RWPE2 (cell line): Measurements from ENCODE around the gene GYS1.

Experiments used
- ATAC-seq: fragments of 200-7000 bp; cut with Tn5 transposase; 3 replicates; pipeline ENCODE4 v1.9.1; 2021; ENCODE audit warnings: low read depth
- DNase-seq: peaks from one replicate; pipeline ENCODE4 v3.0.0-alpha.2; 2020; ENCODE audit warnings: low spot score
- H3K27ac ChIP-seq: fragments of 450-650 bp; 2 replicates; pipeline ENCODE4 v1.5.1; 2017; ENCODE audit warnings: mild to moderate bottlenecking; ENCODE audit not compliant: poor library complexity, severe bottlenecking
- H3K27me3 ChIP-seq: fragments of 250-450 bp; sonication (Bioruptor Pico); 2 replicates; pipeline ENCODE4 v1.5.1; 2021; ENCODE audit warnings: mild to moderate bottlenecking, moderate library complexity; ENCODE audit not compliant: insufficient read depth, poor library complexity, severe bottlenecking
- H3K36me3 ChIP-seq: fragments of 250-450 bp; sonication (Bioruptor Pico); 2 replicates; pipeline ENCODE4 v1.5.1; 2020; ENCODE audit warnings: low read depth, mild to moderate bottlenecking, moderate library complexity
- H3K4me1 ChIP-seq: fragments of 250-450 bp; sonication (Bioruptor Pico); 2 replicates; pipeline ENCODE4 v1.5.1; 2021; ENCODE audit warnings: mild to moderate bottlenecking, moderate library complexity; ENCODE audit not compliant: insufficient read depth, poor library complexity, severe bottlenecking
- H3K4me3 ChIP-seq: fragments of 250-450 bp; sonication (Bioruptor Pico); 2 replicates; pipeline ENCODE4 v1.5.1; 2021; ENCODE audit warnings: mild to moderate bottlenecking, moderate library complexity; ENCODE audit not compliant: severe bottlenecking
- H3K9me3 ChIP-seq: fragments of 250-450 bp; sonication (Bioruptor Pico); 2 replicates; pipeline ENCODE4 v1.5.1; 2021; ENCODE audit warnings: mild to moderate bottlenecking, moderate library complexity; ENCODE audit not compliant: severe bottlenecking
- CTCF ChIP-seq: fragments of 450-650 bp; IDR thresholded peaks from one replicate; pipeline ENCODE4 v1.5.1; 2017; ENCODE audit warnings: mild to moderate bottlenecking, moderate library complexity; ENCODE audit not compliant: poor library complexity, severe bottlenecking

Gene GYS1

GRCh38 chr19:48985711-48986110, 7.4 kb downstream of the GYS1 start:
- no peak overlapping the region for H3K27ac ChIP-seq
- H3K4me3 ChIP-seq = no peak overlapping the region
- no peaks in the 10 kb centered on the region for H3K9me3 ChIP-seq
- ATAC-seq (no peak), DNase-seq (no peak)
- no peaks in the 10 kb centered on the region for H3K27me3 ChIP-seq
- TF ChIP-seq CTCF = no peak
- peaks cover 57% of the 10 kb centered on the region for H3K36me3 ChIP-seq
- H3K4me1 ChIP-seq = no peaks in the 10 kb centered on the region

GRCh38 chr19:48982280-48982679, 10.8 kb downstream of the GYS1 start:
- no peak for DNase-seq
- Histone ChIP-seq H3K27ac (no peak overlapping the region), H3K36me3 (peaks cover 49% of the 10 kb centered on the region), H3K9me3 (no peaks in the 10 kb centered on the region), H3K4me1 (peaks cover 18% of the 10 kb centered on the region), H3K4me3 (no peak overlapping the region), H3K27me3 (no peaks in the 10 kb centered on the region)
- no peak for TF ChIP-seq CTCF
- ATAC-seq = no peak

- Histone ChIP-seq H3K4me3 (no peak overlapping the region), H3K4me1 (peaks cover 20% of the 10 kb centered on the region), H3K36me3 (peaks cover 51% of the 10 kb centered on the region), H3K9me3 (no peaks in the 10 kb centered on the region), H3K27me3 (no peaks in the 10 kb centered on the region), H3K27ac (peak overlapping the region; percentile 30)
- no peak for TF ChIP-seq CTCF
- no peak for DNase-seq
- ATAC-seq = no peak
Observed at GRCh38 chr19:48977061-48977460, 16.0 kb downstream of the GYS1 start.

- DNase-seq (no peak), ATAC-seq (no peak)
- no peaks in the 10 kb centered on the region for H3K27me3 ChIP-seq
- H3K4me3 ChIP-seq = no peak overlapping the region
- H3K4me1 ChIP-seq = peaks cover 20% of the 10 kb centered on the region
- H3K27ac ChIP-seq = no peak overlapping the region
- no peaks in the 10 kb centered on the region for H3K9me3 ChIP-seq
- H3K36me3 ChIP-seq = peaks cover 54% of the 10 kb centered on the region
- no peak for TF ChIP-seq CTCF
Observed at GRCh38 chr19:48975947-48976847, 16.9 kb downstream of the GYS1 start.

- H3K4me1 ChIP-seq = no peaks in the 10 kb centered on the region
- no peaks in the 10 kb centered on the region for H3K9me3 ChIP-seq
- H3K27me3 ChIP-seq = no peaks in the 10 kb centered on the region
- H3K36me3 ChIP-seq = peaks cover 70% of the 10 kb centered on the region
- peak; percentile 35; the same call in 1 of the 3 replicates for ATAC-seq
- no peak overlapping the region for H3K4me3 ChIP-seq
- TF ChIP-seq CTCF = peak; percentile 80
- DNase-seq = no peak
- H3K27ac ChIP-seq = no peak overlapping the region
Observed at GRCh38 chr19:48970923-48971395, 22.1 kb downstream of the GYS1 start.
